SK-N-SH treated with all-trans-retinoic acid at 6 μM for 48 hours (cell line): Measurements from ENCODE around the gene RGL3.
"Not testable (repeated sequence)": the region's sequence is repeated elsewhere in the genome, so short reads cannot be mapped to it uniquely, and the experiment has no call there.

ENCODE experiments used
- ARNTL ChIP-seq: fragments of 450-650 bp; formaldehyde crosslinking; IDR thresholded peaks from 2 replicates; pipeline ENCODE4 v1.5.0; 2020; ENCODE audit warnings: low read depth, mild to moderate bottlenecking, moderate library complexity, borderline replicate concordance
- BACH2 ChIP-seq: fragments of 250-450 bp; sonication (Bioruptor Pico); IDR thresholded peaks from 2 replicates; pipeline ENCODE4 v1.9.0; 2021; ENCODE audit warnings: mild to moderate bottlenecking, borderline replicate concordance
- CSDC2 ChIP-seq: fragments of 250-450 bp; sonication (Bioruptor Pico); IDR thresholded peaks from 2 replicates; pipeline ENCODE4 v1.5.0; 2020; ENCODE audit warnings: mild to moderate bottlenecking, moderate library complexity
- ESRRG ChIP-seq: fragments of 250-450 bp; sonication (Bioruptor Pico); IDR thresholded peaks from 2 replicates; pipeline ENCODE4 v1.6.1; 2021; ENCODE audit warnings: mild to moderate bottlenecking
- PPARA ChIP-seq: fragments of 250-450 bp; sonication (Bioruptor Pico); IDR thresholded peaks from 2 replicates; pipeline ENCODE4 v1.5.0; 2020; ENCODE audit warnings: mild to moderate bottlenecking, borderline replicate concordance
- RARB ChIP-seq: fragments of 250-450 bp; sonication (Bioruptor Pico); IDR thresholded peaks from 2 replicates; pipeline ENCODE4 v1.8.0; 2021; ENCODE audit warnings: mild to moderate bottlenecking, moderate library complexity
- SNAI2 ChIP-seq: fragments of 250-450 bp; sonication (Bioruptor Pico); IDR thresholded peaks from 2 replicates; pipeline ENCODE4 v1.5.0; 2020; ENCODE audit warnings: mild to moderate bottlenecking, moderate library complexity
- TCF4 ChIP-seq: fragments of 250-450 bp; sonication (Bioruptor Pico); IDR thresholded peaks from 2 replicates; pipeline ENCODE4 v1.8.0; 2021; ENCODE audit warnings: mild to moderate bottlenecking, moderate library complexity, borderline replicate concordance
- ZFP30 ChIP-seq: fragments of 450-650 bp; formaldehyde crosslinking; IDR thresholded peaks from 2 replicates; pipeline ENCODE4 v1.5.0; 2022; ENCODE audit warnings: mild to moderate bottlenecking, moderate library complexity
- ZNF70 ChIP-seq: fragments of 450-650 bp; formaldehyde crosslinking; IDR thresholded peaks from 2 replicates; pipeline ENCODE4 v1.5.0; 2020; ENCODE audit warnings: mild to moderate bottlenecking, moderate library complexity
- ZNF8 ChIP-seq: fragments of 450-650 bp; formaldehyde crosslinking; IDR thresholded peaks from 2 replicates; pipeline ENCODE4 v1.5.0; 2020; ENCODE audit warnings: mild to moderate bottlenecking, moderate library complexity
- TF ChIP-seq, protein P1 (sequence below): fragments of 250-450 bp; sonication (Bioruptor Pico); IDR thresholded peaks from 2 replicates; pipeline ENCODE4 v1.5.1; 2021; ENCODE audit warnings: mild to moderate bottlenecking, moderate library complexity
- TF ChIP-seq, protein P2 (sequence below): fragments of 250-450 bp; sonication (Bioruptor Pico); IDR thresholded peaks from 2 replicates; pipeline ENCODE4 v1.8.0; 2021; ENCODE audit warnings: low read depth, mild to moderate bottlenecking, moderate library complexity, borderline replicate concordance
- TF ChIP-seq, protein P3 (sequence below): fragments of 250-450 bp; sonication (Bioruptor Pico); IDR thresholded peaks from 2 replicates; pipeline ENCODE4 v1.8.0; 2020; ENCODE audit warnings: mild to moderate bottlenecking, moderate library complexity, borderline replicate concordance

DNA sequence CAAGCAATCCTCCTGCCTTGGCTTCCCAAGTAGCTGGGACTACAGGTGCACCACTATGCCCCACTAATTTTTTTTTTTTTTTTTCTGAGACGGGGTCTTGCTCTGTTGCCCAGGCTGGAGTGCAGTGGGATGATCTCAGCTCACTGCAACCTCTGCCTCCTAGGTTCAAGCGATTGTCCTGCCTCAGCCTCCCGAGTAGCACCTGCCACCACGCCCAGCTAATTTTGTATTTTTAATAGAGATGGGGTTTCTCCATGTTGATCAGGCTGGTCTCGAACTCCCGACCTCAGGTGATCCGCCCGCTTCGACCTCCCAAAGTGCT lies 36.1 kb upstream of the RGL3 start:
- not testable (repeated sequence) for TF ChIP-seq PPARA (CRISPR knock-in tag); RARB (CRISPR knock-in tag); ESRRG (CRISPR knock-in tag); SNAI2; TCF4 (CRISPR knock-in tag); ZNF8 (CRISPR knock-in tag); BACH2 (CRISPR knock-in tag); ZNF70; ZFP30 (CRISPR knock-in tag); CSDC2 (CRISPR knock-in tag); ARNTL (CRISPR knock-in tag)
- TF ChIP-seq, protein P1, sequence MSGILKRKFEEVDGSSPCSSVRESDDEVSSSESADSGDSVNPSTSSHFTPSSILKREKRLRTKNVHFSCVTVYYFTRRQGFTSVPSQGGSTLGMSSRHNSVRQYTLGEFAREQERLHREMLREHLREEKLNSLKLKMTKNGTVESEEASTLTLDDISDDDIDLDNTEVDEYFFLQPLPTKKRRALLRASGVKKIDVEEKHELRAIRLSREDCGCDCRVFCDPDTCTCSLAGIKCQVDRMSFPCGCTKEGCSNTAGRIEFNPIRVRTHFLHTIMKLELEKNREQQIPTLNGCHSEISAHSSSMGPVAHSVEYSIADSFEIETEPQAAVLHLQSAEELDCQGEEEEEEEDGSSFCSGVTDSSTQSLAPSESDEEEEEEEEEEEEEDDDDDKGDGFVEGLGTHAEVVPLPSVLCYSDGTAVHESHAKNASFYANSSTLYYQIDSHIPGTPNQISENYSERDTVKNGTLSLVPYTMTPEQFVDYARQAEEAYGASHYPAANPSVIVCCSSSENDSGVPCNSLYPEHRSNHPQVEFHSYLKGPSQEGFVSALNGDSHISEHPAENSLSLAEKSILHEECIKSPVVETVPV (CRISPR knock-in tag): not testable (repeated sequence)
- TF ChIP-seq, protein P2, sequence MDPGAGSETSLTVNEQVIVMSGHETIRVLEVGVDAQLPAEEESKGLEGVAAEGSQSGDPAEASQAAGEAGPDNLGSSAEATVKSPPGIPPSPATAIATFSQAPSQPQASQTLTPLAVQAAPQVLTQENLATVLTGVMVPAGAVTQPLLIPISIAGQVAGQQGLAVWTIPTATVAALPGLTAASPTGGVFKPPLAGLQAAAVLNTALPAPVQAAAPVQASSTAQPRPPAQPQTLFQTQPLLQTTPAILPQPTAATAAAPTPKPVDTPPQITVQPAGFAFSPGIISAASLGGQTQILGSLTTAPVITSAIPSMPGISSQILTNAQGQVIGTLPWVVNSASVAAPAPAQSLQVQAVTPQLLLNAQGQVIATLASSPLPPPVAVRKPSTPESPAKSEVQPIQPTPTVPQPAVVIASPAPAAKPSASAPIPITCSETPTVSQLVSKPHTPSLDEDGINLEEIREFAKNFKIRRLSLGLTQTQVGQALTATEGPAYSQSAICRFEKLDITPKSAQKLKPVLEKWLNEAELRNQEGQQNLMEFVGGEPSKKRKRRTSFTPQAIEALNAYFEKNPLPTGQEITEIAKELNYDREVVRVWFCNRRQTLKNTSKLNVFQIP: not testable (repeated sequence)
- TF ChIP-seq, protein P3, sequence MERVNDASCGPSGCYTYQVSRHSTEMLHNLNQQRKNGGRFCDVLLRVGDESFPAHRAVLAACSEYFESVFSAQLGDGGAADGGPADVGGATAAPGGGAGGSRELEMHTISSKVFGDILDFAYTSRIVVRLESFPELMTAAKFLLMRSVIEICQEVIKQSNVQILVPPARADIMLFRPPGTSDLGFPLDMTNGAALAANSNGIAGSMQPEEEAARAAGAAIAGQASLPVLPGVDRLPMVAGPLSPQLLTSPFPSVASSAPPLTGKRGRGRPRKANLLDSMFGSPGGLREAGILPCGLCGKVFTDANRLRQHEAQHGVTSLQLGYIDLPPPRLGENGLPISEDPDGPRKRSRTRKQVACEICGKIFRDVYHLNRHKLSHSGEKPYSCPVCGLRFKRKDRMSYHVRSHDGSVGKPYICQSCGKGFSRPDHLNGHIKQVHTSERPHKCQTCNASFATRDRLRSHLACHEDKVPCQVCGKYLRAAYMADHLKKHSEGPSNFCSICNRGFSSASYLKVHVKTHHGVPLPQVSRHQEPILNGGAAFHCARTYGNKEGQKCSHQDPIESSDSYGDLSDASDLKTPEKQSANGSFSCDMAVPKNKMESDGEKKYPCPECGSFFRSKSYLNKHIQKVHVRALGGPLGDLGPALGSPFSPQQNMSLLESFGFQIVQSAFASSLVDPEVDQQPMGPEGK (CRISPR knock-in tag): not testable (repeated sequence)
